Mesodermal cell (in vitro differentiated cells): ENCODE measurements around the gene SLC39A2.
A peak's percentile ranks its signal among the peaks of the same experiment; 100 is the strongest.

Experiments used
- H3K27ac ChIP-seq: 2 replicates; pipeline ENCODE4 v1.7.0; 2013; ENCODE audit warnings: mild to moderate bottlenecking, low read depth, low read length, moderate library complexity; ENCODE audit not compliant: severe bottlenecking
- H3K36me3 ChIP-seq: 2 replicates; pipeline ENCODE4 v1.7.1; 2013; ENCODE audit warnings: mild to moderate bottlenecking, low read length, moderate library complexity; ENCODE audit not compliant: control insufficient read depth, insufficient read depth
- H3K4me1 ChIP-seq: one replicate; pipeline ENCODE4 v1.7.1; 2013; ENCODE audit warnings: mild to moderate bottlenecking, low read length; ENCODE audit not compliant: insufficient read depth, control insufficient read depth, poor library complexity, severe bottlenecking
- H3K4me3 ChIP-seq: 2 replicates; pipeline ENCODE4 v1.7.0; 2013; ENCODE audit warnings: low read length, control low read depth, mild to moderate bottlenecking; ENCODE audit not compliant: insufficient read depth, poor library complexity, severe bottlenecking; ENCODE audit errors: extremely low read depth
- H3K9me3 ChIP-seq: 2 replicates; pipeline ENCODE4 v1.7.1; 2013; ENCODE audit warnings: mild to moderate bottlenecking, low read length, moderate library complexity; ENCODE audit not compliant: control insufficient read depth
- WGBS, 2 experiments: methylation state at CpG; one replicate each; pipeline ENCODE4 v1.1.5; 2013; ENCODE audit warnings: missing lambda C conversion rate in 2 of 2; ENCODE audit not compliant: insufficient coverage in 2 of 2; 5-methylcytosine and 5-hydroxymethylcytosine counted together

SLC39A2 gene

GRCh38 chr14:21017528-21018245 is 18.6 kb downstream of the SLC39A2 start:
- H3K9me3 ChIP-seq: no peaks in the 10 kb centered on the region
- H3K27ac ChIP-seq: no peak overlapping the region
- H3K4me1 ChIP-seq: peaks cover 9% of the 10 kb centered on the region
- H3K4me3 ChIP-seq: no peak overlapping the region
- peaks cover 51% of the 10 kb centered on the region for H3K36me3 ChIP-seq
- WGBS, 2 experiments: 92 to 99% methylated on average over 13 to 19 of the region's 28 CpGs

- peaks cover 51% of the 10 kb centered on the region for H3K36me3 ChIP-seq
- peaks cover 13% of the 10 kb centered on the region for H3K4me1 ChIP-seq
- no peak overlapping the region for H3K27ac ChIP-seq
- WGBS, 2 experiments: 91 to 93% methylated on average over 2 to 5 of the region's 7 CpGs
- no peaks in the 10 kb centered on the region for H3K9me3 ChIP-seq
- no peak overlapping the region for H3K4me3 ChIP-seq
Measured at GRCh38 chr14:21018286-21018685, 19.2 kb downstream of the SLC39A2 start.

- peaks cover 51% of the 10 kb centered on the region for H3K36me3 ChIP-seq
- peaks cover 16% of the 10 kb centered on the region for H3K4me1 ChIP-seq
- WGBS, 2 experiments: 100% methylated on average over 1 of the region's 3 CpGs; no CpG with 5 or more reads in 1 of the 2 experiments
- H3K27ac ChIP-seq: no peak overlapping the region
- no peaks in the 10 kb centered on the region for H3K9me3 ChIP-seq
- no peak overlapping the region for H3K4me3 ChIP-seq
Measured at GRCh38 chr14:21018781-21019180, 19.7 kb downstream of the SLC39A2 start.

- Histone ChIP-seq H3K4me1 (peaks cover 16% of the 10 kb centered on the region), H3K27ac (no peak overlapping the region), H3K36me3 (peaks cover 51% of the 10 kb centered on the region), H3K4me3 (no peak overlapping the region), H3K9me3 (no peaks in the 10 kb centered on the region)
- 63% methylated on average over 1 of the region's 1 CpG; no CpG with 5 or more reads in 1 of the 2 experiments for WGBS, 2 experiments
Measured at GRCh38 chr14:21019366-21019765, 20.3 kb downstream of the SLC39A2 start.

GRCh38 chr14:21020977-21021545 is 22.0 kb downstream of the SLC39A2 start:
- Histone ChIP-seq H3K36me3 (peaks cover 51% of the 10 kb centered on the region), H3K9me3 (no peaks in the 10 kb centered on the region), H3K4me1 (peaks cover 18% of the 10 kb centered on the region), H3K27ac (no peak overlapping the region), H3K4me3 (no peak overlapping the region)
- WGBS, 2 experiments: 91 to 100% methylated on average over 2 to 4 of the region's 5 CpGs

- Histone ChIP-seq H3K4me1 (peaks cover 27% of the 10 kb centered on the region), H3K9me3 (no peaks in the 10 kb centered on the region), H3K27ac (no peak overlapping the region), H3K36me3 (peaks cover 43% of the 10 kb centered on the region), H3K4me3 (no peak overlapping the region)
- WGBS, 2 experiments: 92 to 93% methylated on average over 5 of the region's 5 CpGs
Measured at GRCh38 chr14:21022686-21023085, 23.6 kb downstream of the SLC39A2 start.

- no peak overlapping the region for H3K27ac ChIP-seq
- peaks cover 27% of the 10 kb centered on the region for H3K4me1 ChIP-seq
- no peak overlapping the region for H3K4me3 ChIP-seq
- peaks cover 39% of the 10 kb centered on the region for H3K36me3 ChIP-seq
- WGBS, 2 experiments: 89 to 94% methylated on average over 5 of the region's 7 CpGs
- H3K9me3 ChIP-seq: no peaks in the 10 kb centered on the region
Measured at GRCh38 chr14:21023174-21023573, 24.1 kb downstream of the SLC39A2 start.

- Histone ChIP-seq H3K9me3 (no peaks in the 10 kb centered on the region), H3K4me3 (peak overlapping the region; percentile 59), H3K27ac (no peak overlapping the region), H3K4me1 (peaks cover 27% of the 10 kb centered on the region), H3K36me3 (peaks cover 31% of the 10 kb centered on the region)
- 24 to 69% methylated on average over 2 to 5 of the region's 17 CpGs for WGBS, 2 experiments
Measured at GRCh38 chr14:21023817-21024584, 24.9 kb downstream of the SLC39A2 start.

- 1 to 2% methylated on average over 22 to 38 of the region's 72 CpGs for WGBS, 2 experiments
- H3K4me1 ChIP-seq: peaks cover 21% of the 10 kb centered on the region
- H3K36me3 ChIP-seq: peaks cover 23% of the 10 kb centered on the region
- H3K9me3 ChIP-seq: no peaks in the 10 kb centered on the region
- H3K27ac ChIP-seq: peak within 1 kb of the TSS; percentile 83
- peak within 1 kb of the TSS; percentile 59 for H3K4me3 ChIP-seq
Measured at GRCh38 chr14:21024585-21025370, 25.7 kb downstream of the SLC39A2 start, which contains the start of gene NDRG2. NDRG2 (minus strand) TSS chr14:21025061; CDS start chr14:21023315, 1,746 bp downstream.
